ENCODE measurements around the gene CLASP1. TPM values are rescaled to one million over a fixed set of nuclear protein-coding genes. Genes with fewer than 3 reads are reported as not detected.
A peak's percentile ranks its signal among the peaks of the same experiment; 100 is the strongest.

Gene CLASP1
- total and polyA plus RNA-seq, 4 experiments from 2014 or later = 3.3 to 68.7 (median 42.1) TPM

DNA sequence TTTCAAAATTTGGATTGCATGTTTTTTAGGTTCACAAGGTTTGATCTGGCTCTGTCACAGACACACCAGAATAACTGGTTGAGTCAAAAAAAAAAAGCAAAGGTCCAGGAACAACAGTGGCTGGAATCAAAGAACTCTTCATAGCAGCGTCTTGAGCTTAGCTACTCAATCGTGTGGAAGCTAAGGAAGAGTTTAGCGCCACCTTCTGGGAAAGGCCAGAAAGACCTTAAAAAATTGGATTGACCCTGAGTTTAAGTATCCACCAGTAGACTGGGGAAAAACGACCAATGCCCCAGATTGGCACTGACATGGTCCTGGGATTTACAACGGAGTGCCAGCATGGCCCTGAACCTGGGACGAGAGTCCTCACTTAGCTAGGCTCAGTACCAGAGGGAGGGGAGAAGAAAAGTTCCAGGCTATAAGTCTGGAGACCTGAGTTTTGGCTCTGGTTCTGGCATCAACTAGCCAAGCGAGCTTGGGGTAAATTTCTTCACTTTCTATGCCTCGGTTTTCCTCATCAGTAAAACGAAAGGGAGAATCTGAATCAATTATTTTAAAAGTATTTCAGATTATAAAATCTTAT lies 293.1 kb downstream of the CLASP1 start:
- H3K27ac Mint-ChIP-seq = peak overlapping the region in 1 of 7 donors; percentile 16
- H3K9me3 Mint-ChIP-seq = no peaks in the 10 kb centered on the region
- DNase-seq = peak in 1 of 5 donors; percentile 5
- ChIA-PET CTCF (ENCODE audit: partially characterized antibody) (interaction anchor here (0.8 to 1.9 kb wide), 9 partner anchors 9 to 277 kb away, joined by 3 to 6 read pairs (median 4); no protein-coding TSS in a partner anchor), POLR2A (ENCODE audit: partially characterized antibody) (no interaction called here)
- H3K36me3 Mint-ChIP-seq = peaks cover 36 to 74% of the 10 kb centered on the region in 2 donors
- Histone ChIP-seq H3K9me3 (ENCODE audit: control insufficient read depth in 1 of 2, low read length in 2 of 2) (no peaks in the 10 kb centered on the region), H3K4me3 (ENCODE audit: low read length in 2 of 2) (no peak overlapping the region), H3K27me3 (ENCODE audit: insufficient read depth, low read length) (no peaks in the 10 kb centered on the region), H3K4me1 (ENCODE audit: insufficient read depth, low read length) (no peaks in the 10 kb centered on the region), H3K36me3 (ENCODE audit: insufficient read depth, low read length) (peaks cover 55% of the 10 kb centered on the region), H3K27ac (ENCODE audit: low read depth, low read length) (no peak overlapping the region)
- no peak overlapping the region for H3K4me3 Mint-ChIP-seq
- intact Hi-C loops (cut with micrococcal nuclease) = no loop called here
- H3K27me3 Mint-ChIP-seq = no peaks in the 10 kb centered on the region
- H3K4me1 Mint-ChIP-seq = no peaks in the 10 kb centered on the region

DNA sequence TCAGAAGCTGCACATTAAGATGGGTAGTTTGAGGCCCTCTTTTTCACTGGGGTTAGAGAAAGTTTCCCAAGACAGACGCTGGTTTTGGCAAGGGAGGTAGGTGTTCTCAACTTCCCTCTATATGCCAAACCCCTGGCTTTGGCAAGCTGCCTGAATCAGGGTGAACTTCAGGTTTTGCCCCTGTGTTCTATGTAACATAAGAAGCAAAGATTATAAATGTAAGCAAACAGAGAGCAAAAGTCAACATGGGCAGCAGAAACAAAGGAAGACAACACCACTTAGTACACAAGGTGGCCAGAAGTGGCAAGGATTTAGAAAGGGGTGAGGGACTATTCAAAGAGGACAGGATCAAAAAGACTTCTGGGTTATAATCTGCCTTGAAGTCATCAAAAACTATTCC lies 293.8 kb downstream of the CLASP1 start:
- Histone ChIP-seq H3K4me3 (ENCODE audit: low read length in 2 of 2) (no peak overlapping the region), H3K27ac (ENCODE audit: low read depth, low read length) (no peak overlapping the region), H3K9me3 (ENCODE audit: control insufficient read depth in 1 of 2, low read length in 2 of 2) (no peaks in the 10 kb centered on the region), H3K27me3 (ENCODE audit: insufficient read depth, low read length) (no peaks in the 10 kb centered on the region), H3K36me3 (ENCODE audit: insufficient read depth, low read length) (peaks cover 51% of the 10 kb centered on the region), H3K4me1 (ENCODE audit: insufficient read depth, low read length) (no peaks in the 10 kb centered on the region)
- Mint-ChIP-seq H3K4me3 (no peak overlapping the region), H3K9me3 (no peaks in the 10 kb centered on the region), H3K4me1 (no peaks in the 10 kb centered on the region), H3K36me3 (peaks cover 36 to 74% of the 10 kb centered on the region in 2 donors), H3K27me3 (no peaks in the 10 kb centered on the region), H3K27ac (peak overlapping the region in 3 of 7 donors; percentile 23 to 43 (median 42))
- CTCF ChIA-PET (ENCODE audit: partially characterized antibody) = interaction anchor here (1.0 to 1.9 kb wide), 9 partner anchors 9 to 276 kb away, joined by 3 to 6 read pairs (median 4); no protein-coding TSS in a partner anchor
- no peak for DNase-seq
- intact Hi-C loops (cut with micrococcal nuclease) = no loop called here
- POLR2A ChIA-PET (ENCODE audit: partially characterized antibody) = no interaction called here

DNA sequence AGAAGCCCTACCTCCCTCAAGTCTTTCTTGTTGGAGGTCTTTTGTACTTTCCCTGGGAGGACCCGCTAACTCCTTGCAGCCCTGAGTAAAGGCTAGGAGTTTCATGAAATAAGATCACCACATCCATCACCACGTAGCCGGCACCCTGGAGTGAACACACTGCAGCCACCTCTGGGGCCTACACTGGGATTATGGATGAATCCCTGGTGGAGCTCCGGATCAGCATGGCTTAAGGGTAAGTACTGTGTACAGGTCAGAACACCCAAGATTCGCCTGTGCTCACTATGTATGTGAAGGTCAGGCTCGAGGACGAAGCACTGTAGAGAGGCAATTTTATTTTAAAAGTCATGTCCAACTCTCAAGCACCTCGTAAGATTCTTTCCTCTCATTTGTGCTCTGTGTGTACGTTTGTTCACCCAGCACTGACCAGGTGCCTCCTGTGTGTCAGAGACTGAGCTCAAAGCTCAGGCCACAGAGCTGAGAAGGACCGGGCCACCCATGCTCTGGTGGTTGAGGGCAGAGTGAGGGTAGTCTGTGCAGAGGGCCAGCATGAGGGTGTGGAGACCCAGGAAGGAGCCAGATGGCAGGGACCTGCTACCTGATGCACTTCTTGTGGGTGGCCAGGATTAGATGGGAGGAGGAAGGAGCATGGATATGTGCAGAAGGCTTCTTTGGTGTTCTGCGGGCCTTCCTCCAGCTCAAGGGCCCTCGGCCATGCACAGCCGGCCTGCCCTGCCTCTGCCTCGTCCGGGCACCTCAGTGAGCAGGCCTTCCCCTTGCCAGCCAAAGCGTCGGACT lies 297.5 kb downstream of the CLASP1 start:
- H3K27ac ChIP-seq (ENCODE audit: low read depth, low read length) = no peak overlapping the region
- no peak overlapping the region for H3K4me3 Mint-ChIP-seq
- H3K9me3 ChIP-seq (ENCODE audit: control insufficient read depth in 1 of 2, low read length in 2 of 2) = no peaks in the 10 kb centered on the region
- POLR2A ChIA-PET (ENCODE audit: partially characterized antibody) = no interaction called here
- peaks cover 51 to 82% of the 10 kb centered on the region in 2 donors for H3K36me3 Mint-ChIP-seq
- no peaks in the 10 kb centered on the region for H3K9me3 Mint-ChIP-seq
- no peak overlapping the region for H3K27ac Mint-ChIP-seq
- no peak overlapping the region for H3K4me3 ChIP-seq (ENCODE audit: low read length in 2 of 2)
- CTCF ChIA-PET (ENCODE audit: partially characterized antibody) = no interaction called here
- peaks cover 59% of the 10 kb centered on the region for H3K36me3 ChIP-seq (ENCODE audit: insufficient read depth, low read length)
- no peaks in the 10 kb centered on the region for H3K4me1 Mint-ChIP-seq
- no peaks in the 10 kb centered on the region for H3K27me3 ChIP-seq (ENCODE audit: insufficient read depth, low read length)
- H3K27me3 Mint-ChIP-seq = no peaks in the 10 kb centered on the region
- intact Hi-C loops (cut with micrococcal nuclease) = no loop called here
- no peaks in the 10 kb centered on the region for H3K4me1 ChIP-seq (ENCODE audit: insufficient read depth, low read length)
- DNase-seq = no peak

DNA sequence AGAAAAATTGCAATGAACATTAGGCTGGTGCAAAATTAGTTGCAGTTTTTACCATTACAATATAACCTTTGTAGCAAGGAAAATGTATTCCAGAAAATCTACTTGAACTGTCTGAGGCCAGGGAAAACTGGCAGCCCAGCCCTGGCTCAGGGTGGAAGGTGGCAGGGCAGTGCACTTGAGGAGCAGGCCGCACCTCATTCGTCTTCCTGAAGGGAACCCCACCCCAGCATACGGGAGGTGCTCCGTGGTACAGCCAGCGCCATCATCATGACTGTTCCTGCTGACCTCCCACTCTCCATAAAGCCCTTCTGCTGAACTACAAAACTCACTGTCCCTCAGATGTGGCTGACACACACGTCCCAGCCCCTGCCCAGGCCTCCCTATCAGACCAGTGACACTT lies 298.4 kb downstream of the CLASP1 start:
- Histone ChIP-seq H3K27me3 (ENCODE audit: insufficient read depth, low read length) (no peaks in the 10 kb centered on the region), H3K27ac (ENCODE audit: low read depth, low read length) (no peak overlapping the region), H3K36me3 (ENCODE audit: insufficient read depth, low read length) (peaks cover 67% of the 10 kb centered on the region), H3K9me3 (ENCODE audit: control insufficient read depth in 1 of 2, low read length in 2 of 2) (no peaks in the 10 kb centered on the region), H3K4me1 (ENCODE audit: insufficient read depth, low read length) (no peaks in the 10 kb centered on the region), H3K4me3 (ENCODE audit: low read length in 2 of 2) (no peak overlapping the region)
- no peaks in the 10 kb centered on the region for H3K27me3 Mint-ChIP-seq
- intact Hi-C loops (cut with micrococcal nuclease) = no loop called here
- H3K4me3 Mint-ChIP-seq = no peak overlapping the region
- H3K9me3 Mint-ChIP-seq = no peaks in the 10 kb centered on the region
- no peak for DNase-seq
- no peaks in the 10 kb centered on the region for H3K4me1 Mint-ChIP-seq
- ChIA-PET CTCF (ENCODE audit: partially characterized antibody) (no interaction called here), POLR2A (ENCODE audit: partially characterized antibody) (no interaction called here)
- H3K36me3 Mint-ChIP-seq = peaks cover 55 to 83% of the 10 kb centered on the region in 2 donors
- peak overlapping the region in 4 of 7 donors; percentile 25 to 78 (median 52) for H3K27ac Mint-ChIP-seq

DNA sequence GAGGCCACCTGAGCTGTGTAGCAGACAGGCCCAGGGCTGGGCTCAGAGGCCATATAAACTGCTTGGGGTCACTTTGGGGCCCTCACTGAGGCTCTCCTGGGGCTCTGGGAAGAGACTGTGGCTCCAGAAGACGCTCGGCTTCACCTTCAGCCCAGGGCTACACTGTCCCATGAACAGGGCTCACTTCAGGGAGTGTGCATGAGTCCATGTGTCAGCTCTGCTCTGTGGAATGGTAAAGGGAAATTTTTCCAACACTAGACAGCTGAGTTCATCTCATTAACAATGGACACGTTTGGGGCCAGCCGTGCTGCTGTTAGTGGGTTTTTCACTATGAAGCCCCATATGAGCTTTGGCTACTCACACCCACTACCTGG lies 298.9 kb downstream of the CLASP1 start:
- intact Hi-C loops (cut with micrococcal nuclease) = no loop called here
- POLR2A ChIA-PET (ENCODE audit: partially characterized antibody) = no interaction called here
- H3K27ac Mint-ChIP-seq = no peak overlapping the region
- H3K36me3 Mint-ChIP-seq = peaks cover 54 to 83% of the 10 kb centered on the region in 2 donors
- Histone ChIP-seq H3K27me3 (ENCODE audit: insufficient read depth, low read length) (no peaks in the 10 kb centered on the region), H3K27ac (ENCODE audit: low read depth, low read length) (no peak overlapping the region), H3K9me3 (ENCODE audit: control insufficient read depth in 1 of 2, low read length in 2 of 2) (no peaks in the 10 kb centered on the region), H3K4me3 (ENCODE audit: low read length in 2 of 2) (no peak overlapping the region), H3K36me3 (ENCODE audit: insufficient read depth, low read length) (peaks cover 69% of the 10 kb centered on the region), H3K4me1 (ENCODE audit: insufficient read depth, low read length) (no peaks in the 10 kb centered on the region)
- no peaks in the 10 kb centered on the region for H3K27me3 Mint-ChIP-seq
- no peak overlapping the region for H3K4me3 Mint-ChIP-seq
- CTCF ChIA-PET (ENCODE audit: partially characterized antibody) = no interaction called here
- DNase-seq = no peak
- H3K4me1 Mint-ChIP-seq = no peaks in the 10 kb centered on the region
- H3K9me3 Mint-ChIP-seq = no peaks in the 10 kb centered on the region

DNA sequence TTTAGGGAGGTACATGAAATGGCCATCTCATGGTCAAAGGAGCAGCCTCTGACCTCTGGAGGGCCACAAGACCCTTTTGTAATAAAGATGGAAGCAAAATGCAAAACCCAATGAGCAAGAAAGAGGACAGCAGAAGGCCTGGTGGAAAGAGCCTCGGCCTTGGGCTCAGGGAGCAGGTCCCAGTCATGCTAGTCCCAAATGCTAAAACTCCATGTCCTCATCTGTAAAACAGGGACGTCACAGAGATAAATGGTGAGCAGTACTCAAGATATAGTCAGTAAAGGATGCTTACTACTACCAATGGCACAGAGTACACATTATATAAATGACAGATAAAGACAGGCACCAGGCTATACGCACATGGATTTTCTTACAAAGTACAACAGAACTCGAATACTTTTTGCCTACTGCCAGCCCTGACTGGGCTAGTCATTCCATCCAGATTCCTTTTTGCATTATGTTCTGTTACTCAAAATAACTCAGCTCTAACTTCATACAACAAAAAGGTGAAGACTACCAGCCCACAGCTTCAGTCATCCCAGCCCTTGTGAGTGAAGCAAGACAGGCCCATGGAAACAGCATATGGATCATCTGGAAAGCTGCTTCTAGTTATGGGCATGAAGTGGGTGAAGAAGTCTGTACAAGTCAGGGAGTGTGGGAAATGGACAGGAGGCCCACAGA lies 299.4 kb downstream of the CLASP1 start:
- Histone ChIP-seq H3K9me3 (ENCODE audit: control insufficient read depth in 1 of 2, low read length in 2 of 2) (no peaks in the 10 kb centered on the region), H3K36me3 (ENCODE audit: insufficient read depth, low read length) (peaks cover 69% of the 10 kb centered on the region), H3K27ac (ENCODE audit: low read depth, low read length) (no peak overlapping the region), H3K4me1 (ENCODE audit: insufficient read depth, low read length) (no peaks in the 10 kb centered on the region), H3K27me3 (ENCODE audit: insufficient read depth, low read length) (no peaks in the 10 kb centered on the region), H3K4me3 (ENCODE audit: low read length in 2 of 2) (no peak overlapping the region)
- H3K4me3 Mint-ChIP-seq = no peak overlapping the region
- ChIA-PET CTCF (ENCODE audit: partially characterized antibody) (no interaction called here), POLR2A (ENCODE audit: partially characterized antibody) (no interaction called here)
- H3K27ac Mint-ChIP-seq = peak overlapping the region in 3 of 7 donors; percentile 17 to 68 (median 63)
- H3K27me3 Mint-ChIP-seq = no peaks in the 10 kb centered on the region
- no peaks in the 10 kb centered on the region for H3K9me3 Mint-ChIP-seq
- peaks cover 57 to 84% of the 10 kb centered on the region in 2 donors for H3K36me3 Mint-ChIP-seq
- intact Hi-C loops (cut with micrococcal nuclease) = no loop called here
- DNase-seq = no peak
- no peaks in the 10 kb centered on the region for H3K4me1 Mint-ChIP-seq

DNA sequence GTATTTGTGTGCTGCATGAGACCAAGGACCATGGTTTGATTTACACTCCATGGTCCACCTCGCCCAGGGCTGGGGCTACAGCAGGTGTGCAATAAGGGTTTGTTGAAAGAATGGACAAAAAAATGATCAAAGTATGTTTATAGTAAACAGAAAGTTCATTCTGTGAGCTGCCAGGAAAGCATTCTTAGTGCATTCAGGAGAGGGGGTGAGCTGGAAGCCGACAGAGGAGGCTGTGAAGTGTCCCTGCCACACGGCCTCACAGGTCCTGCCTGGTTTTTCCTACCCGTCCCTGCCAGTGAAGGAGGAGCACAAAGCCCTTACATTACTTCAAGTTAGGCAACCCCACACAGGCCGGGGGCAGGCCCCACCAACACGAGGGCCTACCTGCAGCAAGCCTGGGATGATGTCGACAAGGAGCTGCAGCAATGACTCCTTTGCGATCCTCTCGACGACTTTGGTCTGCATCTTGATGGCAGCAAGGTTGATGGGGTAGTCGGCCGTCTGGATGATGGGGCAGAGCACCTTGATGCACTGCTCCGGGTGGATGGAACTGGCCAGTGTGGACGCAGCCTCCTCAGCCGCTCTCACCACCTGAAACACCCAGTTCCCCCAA lies 301.0 kb downstream of the CLASP1 start:
- Histone ChIP-seq H3K36me3 (ENCODE audit: insufficient read depth, low read length) (peaks cover 53% of the 10 kb centered on the region), H3K4me3 (ENCODE audit: low read length in 2 of 2) (no peak overlapping the region), H3K27ac (ENCODE audit: low read depth, low read length) (no peak overlapping the region), H3K9me3 (ENCODE audit: control insufficient read depth in 1 of 2, low read length in 2 of 2) (no peaks in the 10 kb centered on the region), H3K27me3 (ENCODE audit: insufficient read depth, low read length) (no peaks in the 10 kb centered on the region), H3K4me1 (ENCODE audit: insufficient read depth, low read length) (no peaks in the 10 kb centered on the region)
- H3K36me3 Mint-ChIP-seq = peaks cover 54 to 81% of the 10 kb centered on the region in 2 donors
- peak overlapping the region in 1 of 7 donors; percentile 24 for H3K27ac Mint-ChIP-seq
- ChIA-PET POLR2A (ENCODE audit: partially characterized antibody) (no interaction called here), CTCF (ENCODE audit: partially characterized antibody) (no interaction called here)
- no peaks in the 10 kb centered on the region for H3K9me3 Mint-ChIP-seq
- H3K4me1 Mint-ChIP-seq = no peaks in the 10 kb centered on the region
- no peak overlapping the region for H3K4me3 Mint-ChIP-seq
- intact Hi-C loops (cut with micrococcal nuclease) = no loop called here
- no peaks in the 10 kb centered on the region for H3K27me3 Mint-ChIP-seq
- DNase-seq = no peak

All from CD4-positive, alpha-beta memory T cell (primary cell).